Hepatocyte (in vitro differentiated cells): ENCODE data around the gene ZFP36L1. TPM values are rescaled to one million over a fixed set of nuclear protein-coding genes. Genes with fewer than 3 reads are reported as not detected.

Source experiments
- DNase-seq: peaks from one replicate; pipeline ENCODE4 v3.0.0-alpha.2; 2016; ENCODE audit warnings: low spot score
- H2AFZ ChIP-seq: fragments of 200-600 bp; sonication (generic); 2 replicates; pipeline ENCODE4 v1.6.0; 2016; ENCODE audit warnings: antibody characterized with exemption, mild to moderate bottlenecking
- H3K27ac ChIP-seq: fragments of 200-600 bp; sonication (generic); 2 replicates; pipeline ENCODE4 v1.5.1; 2016; ENCODE audit warnings: mild to moderate bottlenecking
- H3K27me3 ChIP-seq: fragments of 200-600 bp; sonication (generic); 2 replicates; pipeline ENCODE4 v1.6.1; 2016
- H3K36me3 ChIP-seq: fragments of 200-600 bp; sonication (generic); replicated peaks from 2 replicates; pipeline ENCODE4 v1.5.1; 2016; ENCODE audit warnings: low read depth; ENCODE audit not compliant: insufficient read depth
- H3K4me1 ChIP-seq: fragments of 200-600 bp; sonication (generic); 2 replicates; pipeline ENCODE4 v1.5.1; 2016; ENCODE audit warnings: mild to moderate bottlenecking, moderate library complexity; ENCODE audit not compliant: insufficient read depth
- H3K4me2 ChIP-seq: fragments of 200-600 bp; sonication (generic); 2 replicates; pipeline ENCODE4 v1.6.0; 2016
- H3K4me3 ChIP-seq: fragments of 200-600 bp; sonication (generic); 2 replicates; pipeline ENCODE4 v1.5.1; 2016; ENCODE audit warnings: mild to moderate bottlenecking
- H3K79me2 ChIP-seq: fragments of 200-600 bp; sonication (generic); 2 replicates; pipeline ENCODE4 v1.6.0; 2017; ENCODE audit warnings: mild to moderate bottlenecking
- H3K9me2 ChIP-seq: fragments of 200-600 bp; sonication (generic); replicated peaks from 2 replicates; pipeline ENCODE4 v1.6.0; 2017; ENCODE audit warnings: mild to moderate bottlenecking; ENCODE audit not compliant: insufficient read depth
- H3K9me3 ChIP-seq: fragments of 200-600 bp; sonication (generic); 2 replicates; pipeline ENCODE4 v1.5.1; 2016; ENCODE audit warnings: low read depth, mild to moderate bottlenecking
- H4K20me1 ChIP-seq: fragments of 200-600 bp; sonication (generic); 2 replicates; pipeline ENCODE4 v1.6.0; 2016; ENCODE audit warnings: mild to moderate bottlenecking; ENCODE audit not compliant: insufficient read depth, poor library complexity, severe bottlenecking
- EZH2 ChIP-seq: fragments of 200-600 bp; sonication (generic); IDR thresholded peaks from 2 replicates; pipeline ENCODE4 v1.6.1; 2016; ENCODE audit warnings: antibody characterized with exemption, mild to moderate bottlenecking, borderline replicate concordance
- EZH2phosphoT487 ChIP-seq: fragments of 200-600 bp; sonication (generic); IDR thresholded peaks from one replicate; pipeline ENCODE4 v1.6.1; 2018; ENCODE audit warnings: antibody characterized with exemption, mild to moderate bottlenecking, low read depth, moderate library complexity; ENCODE audit not compliant: unreplicated experiment, severe bottlenecking
- WGBS: methylation state at CpG from one replicate; pipeline ENCODE4 v1.1.6; 2016; ENCODE audit warnings: low lambda C conversion rate; ENCODE audit errors: missing lambda C conversion rate; 5-methylcytosine and 5-hydroxymethylcytosine counted together
- polyA plus RNA-seq: library from polyadenylated mRNA; unstranded; fragments of >200 nt; fragmentation: Nextera tagmentation; extraction: Ambion mirVana; gene quantifications from 2 replicates; pipeline ENCODE4 v1.2.1, GENCODE V29; 2016
- total RNA-seq: library from RNA; depleted of rRNA; stranded (reverse); fragments of >200 nt; gene quantifications from 2 replicates; pipeline ENCODE4 v1.2.3, GENCODE V29; 2014
- TF ChIP-seq, protein P1 (sequence below): fragments of 200-600 bp; sonication (generic); IDR thresholded peaks from 2 replicates; pipeline ENCODE4 v1.5.1; 2016; ENCODE audit warnings: antibody characterized with exemption, mild to moderate bottlenecking; ENCODE audit not compliant: poor library complexity

Gene ZFP36L1
- total and polyA plus RNA-seq, 2 experiments from 2014 or later: 101 to 404 TPM

DNA sequence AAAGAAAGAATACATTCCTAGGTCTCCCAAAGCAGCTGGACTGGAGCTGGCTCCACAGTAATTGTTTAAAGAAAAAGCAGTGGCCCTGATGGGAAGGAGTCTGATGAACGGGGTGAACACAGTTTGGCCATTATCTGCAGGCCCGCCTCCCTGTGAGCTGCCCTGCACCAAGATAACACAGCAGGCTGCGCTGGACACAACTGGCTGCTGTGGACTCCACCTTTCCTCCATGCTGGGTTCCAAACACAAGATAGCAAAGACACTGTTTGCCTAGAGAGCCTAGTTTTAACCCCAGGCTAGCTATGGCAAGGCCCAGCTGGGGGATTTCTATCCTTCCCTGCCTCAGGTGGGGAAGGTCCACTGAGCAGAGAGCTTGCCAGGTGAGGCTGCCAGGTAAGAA lies 34.6 kb downstream of the ZFP36L1 start:
- 69% methylated on average over 3 of the region's 3 CpGs for WGBS
- TF ChIP-seq, protein P1, sequence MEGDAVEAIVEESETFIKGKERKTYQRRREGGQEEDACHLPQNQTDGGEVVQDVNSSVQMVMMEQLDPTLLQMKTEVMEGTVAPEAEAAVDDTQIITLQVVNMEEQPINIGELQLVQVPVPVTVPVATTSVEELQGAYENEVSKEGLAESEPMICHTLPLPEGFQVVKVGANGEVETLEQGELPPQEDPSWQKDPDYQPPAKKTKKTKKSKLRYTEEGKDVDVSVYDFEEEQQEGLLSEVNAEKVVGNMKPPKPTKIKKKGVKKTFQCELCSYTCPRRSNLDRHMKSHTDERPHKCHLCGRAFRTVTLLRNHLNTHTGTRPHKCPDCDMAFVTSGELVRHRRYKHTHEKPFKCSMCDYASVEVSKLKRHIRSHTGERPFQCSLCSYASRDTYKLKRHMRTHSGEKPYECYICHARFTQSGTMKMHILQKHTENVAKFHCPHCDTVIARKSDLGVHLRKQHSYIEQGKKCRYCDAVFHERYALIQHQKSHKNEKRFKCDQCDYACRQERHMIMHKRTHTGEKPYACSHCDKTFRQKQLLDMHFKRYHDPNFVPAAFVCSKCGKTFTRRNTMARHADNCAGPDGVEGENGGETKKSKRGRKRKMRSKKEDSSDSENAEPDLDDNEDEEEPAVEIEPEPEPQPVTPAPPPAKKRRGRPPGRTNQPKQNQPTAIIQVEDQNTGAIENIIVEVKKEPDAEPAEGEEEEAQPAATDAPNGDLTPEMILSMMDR: no peak
- TF ChIP-seq EZH2 (no peak), EZH2phosphoT487 (no peak)
- no peaks in the 10 kb centered on the region for H4K20me1 ChIP-seq
- no peaks in the 10 kb centered on the region for H3K27me3 ChIP-seq
- H3K4me2 ChIP-seq: no peak overlapping the region
- H3K79me2 ChIP-seq: no peaks in the 10 kb centered on the region
- H2AFZ ChIP-seq: no peak overlapping the region
- H3K27ac ChIP-seq: peak overlapping the region; percentile 68
- H3K4me1 ChIP-seq: peaks cover 61% of the 10 kb centered on the region
- H3K4me3 ChIP-seq: no peak overlapping the region
- H3K9me2 ChIP-seq: no peaks in the 10 kb centered on the region
- no peak for DNase-seq
- H3K36me3 ChIP-seq: no peaks in the 10 kb centered on the region
- no peaks in the 10 kb centered on the region for H3K9me3 ChIP-seq

DNA sequence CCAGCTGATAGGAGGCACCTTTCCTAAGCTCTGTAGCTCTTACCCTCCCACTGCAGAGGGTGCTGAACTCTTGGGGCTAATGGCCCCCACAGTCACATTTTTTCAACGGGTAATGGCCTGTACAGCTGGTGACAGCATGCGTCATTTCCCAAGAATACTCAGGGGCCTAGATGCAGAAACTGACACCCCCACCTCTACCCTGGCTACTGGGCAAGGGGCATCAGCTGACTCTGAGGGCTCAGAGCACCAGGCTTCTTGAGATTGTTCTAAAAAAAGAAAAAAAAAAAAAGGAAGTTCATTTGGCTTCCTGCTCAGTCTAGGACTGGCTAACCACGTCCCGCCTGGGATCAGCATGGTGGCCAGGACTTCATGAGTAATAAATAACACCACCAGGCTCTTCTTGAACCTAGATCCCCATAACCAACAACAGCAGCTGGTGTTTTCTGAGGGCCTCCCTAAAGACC lies 35.2 kb downstream of the ZFP36L1 start:
- Histone ChIP-seq H3K27ac (peak overlapping the region; percentile 68), H3K79me2 (no peaks in the 10 kb centered on the region), H3K4me3 (no peak overlapping the region), H3K27me3 (no peaks in the 10 kb centered on the region), H3K36me3 (no peaks in the 10 kb centered on the region), H3K9me3 (no peaks in the 10 kb centered on the region), H3K4me1 (peaks cover 58% of the 10 kb centered on the region), H3K9me2 (no peaks in the 10 kb centered on the region), H2AFZ (no peak overlapping the region), H4K20me1 (no peaks in the 10 kb centered on the region), H3K4me2 (no peak overlapping the region)
- no peak for TF ChIP-seq EZH2phosphoT487
- TF ChIP-seq, protein P1: no peak
- no peak for TF ChIP-seq EZH2
- WGBS: 74% methylated on average over 4 of the region's 4 CpGs
- peak; percentile 35 for DNase-seq

DNA sequence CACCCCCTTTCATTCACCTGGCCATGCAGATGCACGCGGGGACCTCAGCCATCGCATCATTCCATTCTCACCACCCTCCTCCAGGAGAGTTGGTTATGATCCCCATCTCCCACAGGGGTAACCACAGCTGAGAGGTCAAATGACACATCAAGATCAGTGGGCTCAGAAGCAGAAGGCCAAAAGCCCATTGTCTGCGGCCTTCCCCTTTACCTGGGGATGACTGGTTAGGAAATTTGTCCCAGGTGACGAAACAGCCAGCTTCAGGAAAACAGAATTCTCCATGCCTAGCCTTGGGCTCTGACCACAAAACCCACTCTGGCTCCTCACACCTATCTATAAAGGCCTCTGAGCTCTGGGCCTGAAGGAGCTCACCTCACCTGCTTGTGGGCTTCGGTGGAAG lies 36.1 kb downstream of the ZFP36L1 start:
- H3K36me3 ChIP-seq: no peaks in the 10 kb centered on the region
- WGBS: 81% methylated on average over 6 of the region's 6 CpGs
- H3K27ac ChIP-seq: peak overlapping the region; percentile 22
- TF ChIP-seq, protein P1: no peak
- TF ChIP-seq EZH2phosphoT487 (no peak), EZH2 (no peak)
- H2AFZ ChIP-seq: no peak overlapping the region
- no peak overlapping the region for H3K4me3 ChIP-seq
- H3K27me3 ChIP-seq: no peaks in the 10 kb centered on the region
- no peaks in the 10 kb centered on the region for H3K79me2 ChIP-seq
- no peaks in the 10 kb centered on the region for H3K9me2 ChIP-seq
- peaks cover 54% of the 10 kb centered on the region for H3K4me1 ChIP-seq
- H4K20me1 ChIP-seq: no peaks in the 10 kb centered on the region
- H3K9me3 ChIP-seq: no peaks in the 10 kb centered on the region
- no peak overlapping the region for H3K4me2 ChIP-seq
- DNase-seq: no peak
